Activated CD4-positive, alpha-beta T cell treated with anti-CD3 and anti-CD28 coated beads, Interleukin-2, amount 50 U/mL, for 48 hours (primary cell): ENCODE data around the gene FNIP1.
A peak's percentile ranks its signal among the peaks of the same experiment; 100 is the strongest.
"Not testable (repeated sequence)": the region's sequence is repeated elsewhere in the genome, so short reads cannot be mapped to it uniquely, and the experiment has no call there.

Experiments
- DNase-seq, 2 experiments: peaks; one replicate each; pipeline ENCODE4 v3.0.0-alpha.2; 2020

Gene FNIP1

DNA sequence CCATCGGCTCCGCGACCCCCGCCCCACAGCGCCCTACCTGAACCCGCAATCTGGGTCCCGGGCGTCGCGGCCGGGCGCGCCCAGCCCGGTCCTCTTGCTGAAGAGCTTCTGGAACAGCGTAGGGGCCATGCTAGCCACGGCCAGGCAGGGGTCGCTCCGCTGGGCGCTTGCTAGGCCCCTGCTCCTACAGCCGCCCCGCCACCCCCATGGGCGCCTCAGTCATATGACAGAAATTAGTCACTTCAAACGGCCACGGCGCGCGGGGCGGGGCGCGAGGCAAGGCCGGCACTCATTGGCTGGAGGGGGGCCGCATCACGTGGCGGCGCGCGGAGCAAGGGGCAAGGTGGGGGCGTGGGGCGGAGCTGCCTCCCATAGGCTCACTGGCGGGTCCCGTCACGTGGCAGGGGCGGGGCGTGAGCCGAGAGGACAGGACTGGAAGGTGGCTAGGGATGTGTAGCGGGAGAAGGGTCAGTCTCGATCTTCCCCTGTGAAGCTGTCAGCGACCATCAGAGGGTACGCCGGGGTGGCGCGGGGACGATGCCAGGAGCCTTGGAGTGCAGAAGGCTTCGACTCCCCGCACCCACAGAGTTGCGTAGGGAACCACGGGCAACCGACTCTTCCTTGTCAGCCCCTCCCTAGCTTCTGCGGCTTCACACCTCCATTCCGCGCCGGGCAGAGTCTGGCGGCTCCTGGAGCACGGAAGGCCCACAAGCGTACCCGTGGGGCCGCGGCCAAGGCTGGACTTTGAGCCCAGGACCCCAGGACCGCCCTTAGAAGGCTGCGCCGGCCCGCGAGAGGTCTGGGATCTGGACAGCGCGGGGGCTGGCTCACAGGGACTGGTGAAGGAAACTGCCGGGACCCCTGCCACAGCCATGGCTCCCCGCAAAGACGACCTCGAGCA is at the start of gene FNIP1:
TSS of gene FNIP1 (minus strand) at position 225 of the 901 bp plus-strand sequence. CDS start at position 129, 96 bp downstream.
- peak; percentile 99 for DNase-seq

DNA sequence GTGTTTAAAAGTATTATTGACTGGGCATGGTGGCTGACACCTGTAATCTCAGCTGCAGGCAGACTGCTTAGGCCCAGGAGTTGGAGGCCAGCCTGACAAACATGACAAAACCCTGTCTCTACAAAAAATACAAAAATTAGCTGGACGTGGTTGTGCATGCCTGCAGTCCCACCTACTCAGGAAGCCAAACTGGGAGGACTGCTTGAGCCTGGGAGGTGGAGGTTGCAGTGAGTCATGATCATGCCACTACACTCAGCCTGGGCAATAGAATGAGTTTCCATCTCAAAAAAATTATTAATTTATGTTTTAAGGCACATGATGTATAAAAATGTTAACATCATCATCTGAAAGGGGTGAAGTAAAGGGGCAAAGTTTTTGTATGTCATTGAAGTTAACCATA is 49.7 kb upstream of the FNIP1 start:
- DNase-seq = no peak

DNA sequence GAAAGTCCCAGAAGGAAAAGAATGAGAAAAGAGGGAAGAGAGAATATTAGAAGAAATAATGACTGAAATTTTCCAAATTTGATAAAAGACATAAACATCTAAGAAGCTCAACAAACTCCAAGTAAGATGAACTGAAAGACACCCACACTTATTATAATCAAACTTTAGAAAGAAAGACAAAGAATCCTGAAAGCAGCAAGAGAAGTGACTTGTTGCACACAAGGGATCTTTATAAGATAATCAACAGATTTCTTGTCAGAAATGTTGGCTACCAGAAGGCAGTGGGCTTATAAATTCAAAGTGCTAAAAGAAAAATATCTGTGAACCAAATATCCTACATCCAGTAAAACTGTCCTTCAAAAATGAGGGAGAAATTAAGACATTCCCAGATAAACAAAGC is 49.0 kb upstream of the FNIP1 start:
- no peak for DNase-seq

DNA sequence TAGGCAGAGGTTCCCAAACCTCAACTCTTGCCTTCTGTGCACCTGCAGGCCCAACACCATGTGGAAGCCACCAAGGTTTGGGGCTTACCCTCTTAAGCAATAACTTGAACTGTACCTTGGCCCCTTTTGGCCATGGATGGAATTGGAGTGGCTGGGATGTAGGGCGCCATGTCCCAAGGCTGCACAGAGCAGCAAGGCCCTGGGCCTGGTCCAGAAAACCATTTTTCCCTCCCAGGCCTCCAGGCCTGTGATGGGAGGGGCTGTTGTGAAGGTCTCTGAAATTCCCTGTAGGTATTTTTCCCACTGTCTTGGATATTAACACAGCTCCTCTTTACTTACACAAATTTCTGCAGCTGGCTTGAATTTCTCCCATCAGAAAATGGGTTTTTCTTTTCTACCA is 46.2 kb upstream of the FNIP1 start:
- DNase-seq = not testable (repeated sequence)

DNA sequence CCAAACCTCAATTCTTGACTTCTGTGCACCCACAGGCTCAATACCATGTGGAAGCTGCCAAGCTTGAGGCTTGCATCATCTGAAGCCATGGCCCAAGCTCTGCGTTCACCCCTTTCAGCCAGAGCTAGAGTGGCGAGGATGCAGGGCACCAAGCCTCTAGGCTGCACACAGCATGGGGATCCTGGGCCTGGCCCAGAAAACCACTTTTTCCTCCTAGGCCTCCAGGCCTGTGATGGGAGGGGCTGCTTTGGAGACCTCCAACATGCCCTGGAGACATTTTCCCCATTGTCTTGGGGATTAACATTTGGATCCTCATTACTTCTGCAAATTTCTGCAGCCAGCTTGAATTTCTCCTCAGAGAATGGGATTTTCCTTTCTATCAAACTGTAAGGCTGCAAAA is 35.9 kb upstream of the FNIP1 start:
- DNase-seq = not testable (repeated sequence)

DNA sequence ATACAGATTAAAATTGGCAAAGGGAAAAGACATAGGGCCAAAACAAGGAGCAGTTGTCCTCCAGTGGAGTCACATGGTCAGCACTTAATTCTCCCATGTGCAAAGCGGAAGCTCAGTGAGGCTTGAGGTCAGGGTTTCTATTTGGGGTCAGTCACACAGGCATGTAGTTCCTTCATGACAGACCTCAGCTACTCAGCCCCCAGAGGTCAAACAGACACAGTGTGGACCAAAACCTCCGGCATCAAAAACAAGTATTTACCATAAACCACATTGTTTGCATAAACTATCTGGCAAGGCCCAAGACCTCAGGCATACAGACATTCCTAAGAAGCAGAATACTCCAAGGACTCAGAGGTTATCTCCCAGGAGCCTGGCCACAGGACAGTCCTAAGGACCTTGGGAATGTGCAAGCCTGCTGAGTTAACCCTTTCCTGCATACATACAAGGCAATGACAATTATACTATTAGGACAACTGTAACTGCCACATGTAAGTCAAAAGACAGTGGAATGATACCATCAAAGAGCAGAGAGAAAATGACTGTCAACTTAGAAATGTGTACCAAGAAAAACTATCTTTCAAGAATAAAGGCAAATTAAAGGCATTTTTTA is 28.7 kb upstream of the FNIP1 start:
- DNase-seq = no peak

DNA sequence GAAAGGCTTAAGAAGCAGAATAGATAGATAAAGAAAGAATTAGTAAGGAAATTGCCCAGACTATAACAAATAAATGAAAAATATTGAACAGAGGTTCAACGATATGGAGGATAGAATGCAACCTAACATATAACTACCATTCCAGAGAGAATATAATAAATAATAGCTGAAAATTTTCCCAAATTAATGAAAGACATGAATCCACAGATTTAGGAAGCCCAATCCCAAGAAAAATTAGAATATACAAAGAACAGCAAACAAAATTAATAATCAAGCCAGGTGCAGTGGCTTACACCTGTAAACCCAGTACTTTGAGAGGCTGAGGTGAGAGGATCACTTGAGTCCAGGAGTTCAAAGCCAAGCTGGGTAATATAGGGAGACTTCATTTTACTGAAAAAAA is 27.8 kb upstream of the FNIP1 start:
- DNase-seq = no peak

DNA sequence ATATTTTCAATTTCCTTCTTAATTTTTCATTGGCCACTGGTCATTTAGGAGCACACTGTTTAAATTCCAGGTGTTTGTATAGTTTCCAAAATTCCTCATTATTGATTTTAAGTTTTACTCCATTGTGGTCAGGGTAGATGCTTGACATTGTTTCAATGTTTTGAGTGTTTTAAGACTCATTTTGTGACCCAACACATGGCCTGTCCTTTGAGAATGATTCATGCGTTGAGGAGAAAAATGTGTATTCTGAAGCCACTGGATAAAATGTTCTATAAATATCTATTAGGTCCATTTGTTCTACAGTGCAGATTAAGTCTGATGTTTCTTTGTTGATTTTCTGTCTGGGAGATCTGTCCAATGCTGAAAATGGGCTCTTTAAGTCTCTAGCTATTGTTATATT is 24.4 kb upstream of the FNIP1 start:
- no peak for DNase-seq

DNA sequence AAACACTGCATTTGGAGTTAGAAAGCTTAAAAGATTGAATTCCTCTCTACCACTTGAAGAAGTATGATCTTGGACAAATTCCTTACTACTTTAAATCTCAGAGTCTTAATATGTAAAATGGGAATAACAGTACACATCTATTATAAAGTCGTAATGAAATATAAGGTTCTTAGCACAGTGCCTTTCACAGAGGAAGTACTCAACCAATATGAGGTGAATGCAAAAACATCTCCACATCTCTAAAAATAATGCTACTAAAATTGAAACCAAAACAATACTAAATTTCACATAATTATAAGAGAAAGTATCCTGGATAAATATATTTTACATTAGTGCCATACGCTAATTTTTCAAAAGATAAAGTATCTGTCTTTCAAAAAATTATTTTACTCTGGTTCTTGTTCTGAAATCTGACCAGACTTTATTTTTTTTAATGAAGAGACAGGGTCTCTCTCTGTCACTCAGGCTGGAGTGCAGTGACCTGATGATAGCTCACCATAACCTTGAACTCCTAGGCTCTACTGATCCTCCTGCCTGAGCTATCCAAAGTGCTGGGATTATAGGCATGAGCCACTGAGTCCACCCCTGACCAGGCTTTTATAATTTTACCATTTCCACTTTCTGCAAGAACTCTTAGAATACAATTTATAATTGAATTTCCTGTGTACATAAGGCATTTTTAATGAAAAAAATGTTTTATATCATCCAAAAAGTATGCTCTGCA is 21.3 kb upstream of the FNIP1 start:
- no peak for DNase-seq

DNA sequence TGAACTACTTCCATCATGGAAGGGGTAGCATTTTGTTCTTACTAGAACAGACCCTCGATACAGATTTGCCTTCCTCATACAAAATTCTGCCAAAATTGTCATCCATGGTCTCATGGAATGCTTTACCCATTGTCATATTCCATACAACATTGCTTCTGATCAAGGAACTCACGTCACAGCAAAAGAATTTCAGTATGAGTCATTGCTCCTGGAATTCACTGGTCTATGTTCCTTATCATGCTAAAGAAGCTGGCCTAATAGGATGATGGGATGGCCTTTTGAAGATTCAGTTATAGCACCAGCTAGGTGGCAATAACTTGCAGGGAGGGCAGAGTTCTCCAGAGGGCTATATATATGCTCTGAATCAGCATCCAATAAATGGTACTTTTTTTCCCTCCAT is 18.2 kb upstream of the FNIP1 start:
- no peak for DNase-seq

DNA sequence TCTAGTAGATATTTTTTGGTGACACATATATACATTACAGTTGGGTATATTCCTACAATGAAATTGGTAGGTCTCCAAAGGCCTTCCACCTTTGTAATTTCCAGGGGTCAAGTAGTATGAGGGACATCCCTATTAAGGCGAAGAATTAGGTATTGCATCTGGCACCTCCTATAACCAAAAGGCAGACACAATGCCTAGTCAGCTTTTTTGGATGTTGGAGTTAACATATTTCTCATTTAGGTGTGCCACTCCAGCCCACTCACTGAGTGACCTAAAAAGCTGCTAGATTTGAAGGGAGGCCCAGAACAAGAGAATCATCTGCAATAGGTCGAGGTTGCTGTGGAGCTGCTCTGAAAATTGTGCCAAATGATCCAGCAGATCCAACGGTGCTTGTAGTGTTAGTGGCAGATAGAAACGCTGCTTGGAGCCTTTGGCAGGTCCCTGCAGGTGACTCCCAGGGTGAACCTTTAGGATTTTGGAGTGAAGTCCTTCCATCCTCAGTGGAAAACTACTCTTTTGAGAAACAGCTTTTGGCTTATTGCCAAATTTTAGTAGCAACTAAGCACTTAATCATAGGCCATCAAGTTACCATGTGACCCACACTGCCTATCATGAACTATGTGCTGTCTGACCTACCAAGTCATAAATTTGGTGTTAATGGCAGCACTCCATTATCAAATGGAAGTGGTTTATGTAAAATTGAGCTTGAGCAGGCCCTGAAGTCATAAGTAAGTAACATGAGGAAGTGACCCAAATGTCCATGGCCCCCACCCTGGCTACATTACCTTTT is 15.7 kb upstream of the FNIP1 start:
- no peak for DNase-seq

DNA sequence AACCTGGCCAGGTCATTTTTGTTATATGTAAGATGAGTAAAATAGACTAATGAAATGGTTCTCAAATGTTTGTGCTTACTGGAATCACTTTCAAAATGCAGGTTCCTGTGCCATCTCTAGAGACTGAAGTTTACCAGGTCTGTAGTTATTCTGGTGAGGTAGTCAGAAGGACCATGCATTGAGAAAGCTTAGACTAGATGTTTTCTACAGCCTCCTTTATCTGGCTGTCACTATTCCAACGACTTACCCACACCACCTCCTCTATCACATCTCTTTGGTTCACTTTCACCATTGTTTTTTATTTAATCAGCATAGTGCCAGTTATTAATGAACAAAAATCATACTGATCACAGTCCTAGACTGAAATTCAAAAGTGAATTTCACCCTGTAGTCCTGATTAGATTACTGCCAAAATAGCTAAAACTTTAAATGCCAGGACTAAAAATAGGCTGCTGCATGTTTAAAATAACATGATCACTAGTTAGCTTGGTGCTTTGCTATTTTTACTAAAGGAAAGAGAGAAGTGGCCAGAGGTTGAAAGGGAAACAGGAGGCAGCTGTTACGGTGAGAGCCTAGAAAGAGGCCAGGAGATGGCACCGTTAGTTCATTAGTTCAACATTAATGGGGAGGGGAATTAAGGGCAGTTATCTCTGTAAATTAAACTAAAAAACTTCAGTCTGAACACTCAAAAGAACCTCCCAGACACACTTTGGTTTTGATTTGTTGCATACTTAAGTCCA is 13.9 kb upstream of the FNIP1 start:
- DNase-seq = no peak

DNA sequence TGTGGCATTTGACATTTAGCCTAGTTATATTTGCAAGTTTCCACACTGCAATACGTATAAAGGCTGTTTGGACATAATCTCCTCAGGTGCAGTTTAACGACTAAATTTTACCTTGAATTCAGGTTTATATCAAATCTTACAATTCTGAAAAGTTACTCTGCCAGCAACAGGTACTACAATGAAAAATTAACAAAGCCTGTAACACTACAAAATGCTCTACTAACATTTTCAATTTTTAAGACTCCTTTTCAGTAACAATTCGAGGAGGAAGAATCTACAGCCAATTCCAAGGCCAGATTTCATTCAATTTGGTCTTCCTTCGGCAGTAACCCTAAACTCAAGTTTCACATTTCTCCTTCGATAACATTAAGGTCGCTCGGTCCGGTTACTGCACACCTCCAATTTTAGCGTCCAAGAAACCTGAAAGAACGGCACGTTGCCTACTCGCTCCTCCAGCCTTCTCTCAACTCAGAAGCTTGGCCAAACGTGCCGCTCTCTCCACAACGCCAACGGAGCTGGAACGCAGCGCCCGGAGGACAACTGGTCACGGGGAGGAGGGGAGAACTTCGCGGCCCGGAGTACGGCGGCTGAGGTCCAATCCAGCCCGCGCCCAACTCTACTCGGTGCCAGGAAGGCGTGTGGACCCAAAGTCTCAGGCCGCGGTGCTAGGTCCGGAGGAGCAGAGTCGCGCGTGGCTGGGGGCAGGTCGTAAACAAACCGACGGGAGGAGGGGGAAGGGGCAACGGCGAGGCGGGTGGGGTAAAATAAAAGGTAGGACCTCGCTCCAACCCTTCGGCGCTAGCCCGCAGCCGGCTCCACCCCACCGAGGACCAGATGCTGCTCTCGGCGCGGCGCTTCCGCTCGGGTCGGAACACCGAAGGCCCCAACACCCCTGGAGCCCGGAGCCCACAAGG is 681 bp downstream of the FNIP1 start:
- DNase-seq = peak; percentile 38 to 54

DNA sequence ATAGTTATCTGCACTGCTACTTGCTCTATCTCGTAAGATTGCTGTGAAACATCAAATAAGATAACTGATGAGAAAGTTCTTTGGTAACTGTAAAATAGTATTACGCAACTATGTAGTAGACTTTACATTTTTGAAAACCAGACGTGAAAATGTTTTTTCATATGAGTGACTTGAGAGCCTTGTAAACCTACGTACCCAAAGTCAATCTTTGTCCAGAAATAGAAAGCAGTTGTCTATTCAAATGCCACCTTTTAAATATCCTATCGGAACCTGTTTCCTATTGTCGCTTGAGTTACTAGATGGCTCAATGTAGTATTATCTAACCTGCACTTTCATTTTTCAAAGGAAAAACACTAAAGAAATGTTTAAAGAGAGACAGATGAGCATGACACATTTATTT is 1.6 kb downstream of the FNIP1 start:
- no peak for DNase-seq

DNA sequence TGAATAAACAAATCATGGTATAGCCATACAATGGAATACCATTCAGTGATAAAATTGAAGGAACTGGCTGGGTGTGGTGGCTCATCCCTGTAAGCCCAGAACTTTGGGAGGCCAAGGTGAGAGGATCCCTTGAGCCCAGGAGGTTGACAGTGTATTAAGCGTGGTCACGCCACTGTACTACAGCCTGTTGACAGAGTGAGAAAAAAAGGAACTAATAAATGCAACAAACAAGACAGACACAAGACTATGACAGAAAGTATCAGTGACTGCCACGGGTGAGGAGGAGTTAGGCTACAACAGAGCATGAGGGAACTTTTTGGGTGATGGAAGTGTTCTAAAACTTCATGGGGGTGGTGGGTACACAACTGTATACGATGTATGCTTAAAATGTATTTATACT is 2.2 kb downstream of the FNIP1 start:
- no peak for DNase-seq

DNA sequence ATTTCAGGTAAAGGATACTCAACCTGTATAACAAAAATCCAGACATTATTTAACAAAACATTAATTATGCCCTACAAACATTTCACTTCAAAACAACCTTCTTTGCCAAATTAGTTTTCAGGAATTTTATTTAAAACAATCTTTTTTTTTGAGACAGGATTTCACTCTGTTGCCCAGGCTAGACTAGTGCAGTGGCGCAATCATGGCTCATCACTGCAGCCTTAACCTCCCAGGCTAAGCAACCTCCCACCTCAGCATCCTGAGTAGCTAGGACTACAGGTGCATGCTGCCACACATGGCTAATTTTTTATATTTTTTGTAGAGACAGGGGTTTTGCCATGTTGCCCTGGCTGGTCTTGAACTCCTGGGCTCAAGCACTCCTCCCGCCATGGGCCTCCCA is 3.9 kb downstream of the FNIP1 start:
- DNase-seq = no peak

DNA sequence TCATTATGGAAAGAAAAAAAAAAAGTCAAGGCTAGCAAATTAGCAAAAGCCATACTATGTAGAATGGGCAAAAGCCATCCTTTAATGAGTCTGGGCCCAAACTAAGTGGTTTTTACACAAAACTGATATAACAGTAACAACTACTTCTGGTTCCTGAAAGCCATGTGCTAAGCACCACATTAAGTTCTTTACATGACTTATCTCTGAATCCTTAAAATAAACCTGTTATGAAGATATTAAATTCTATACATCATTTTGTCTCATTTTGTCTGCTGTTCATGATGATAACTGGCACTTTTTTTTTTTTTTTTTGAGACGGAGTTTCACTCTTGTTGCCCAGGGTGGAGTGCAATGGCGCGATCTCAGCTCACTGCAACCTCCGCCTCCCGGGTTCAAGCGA is 5.0 kb downstream of the FNIP1 start:
- no peak for DNase-seq

DNA sequence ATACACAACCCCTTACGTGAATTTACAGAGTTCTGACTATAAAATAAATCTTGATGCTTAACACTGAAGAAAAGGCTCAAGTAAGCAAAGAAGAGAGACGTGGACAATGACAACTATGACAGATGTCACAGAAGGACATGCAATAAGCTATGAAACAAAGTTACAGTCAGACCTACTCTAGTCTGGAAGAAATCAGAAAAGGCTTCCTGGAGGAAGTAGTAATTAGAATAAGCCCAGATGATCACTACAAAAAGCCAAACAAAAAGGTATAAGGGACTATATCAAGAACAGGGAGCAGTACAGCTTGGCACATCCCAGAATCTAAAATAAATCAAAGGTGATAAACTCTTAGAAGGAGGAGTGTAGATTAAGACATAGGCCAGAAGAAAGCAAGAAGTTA is 6.3 kb downstream of the FNIP1 start:
- no peak for DNase-seq

DNA sequence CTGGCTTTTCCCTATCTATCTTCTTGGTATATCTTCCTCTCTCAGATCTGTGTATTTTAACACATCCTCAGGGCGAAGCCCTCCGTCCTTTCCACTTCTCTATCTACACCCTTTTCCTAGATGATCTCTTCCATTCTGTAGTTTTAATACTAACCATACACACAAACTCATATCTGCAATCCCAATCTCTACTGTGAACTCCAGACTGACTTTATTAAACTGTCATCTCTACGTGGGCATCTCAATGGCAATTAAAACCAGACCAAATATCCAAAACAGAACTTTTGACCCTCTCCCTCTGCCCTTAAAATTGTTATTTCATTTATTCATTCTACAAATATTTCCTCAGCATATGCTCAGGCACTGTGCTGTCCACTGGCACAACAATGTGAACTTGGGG is 7.1 kb downstream of the FNIP1 start:
- DNase-seq = no peak

DNA sequence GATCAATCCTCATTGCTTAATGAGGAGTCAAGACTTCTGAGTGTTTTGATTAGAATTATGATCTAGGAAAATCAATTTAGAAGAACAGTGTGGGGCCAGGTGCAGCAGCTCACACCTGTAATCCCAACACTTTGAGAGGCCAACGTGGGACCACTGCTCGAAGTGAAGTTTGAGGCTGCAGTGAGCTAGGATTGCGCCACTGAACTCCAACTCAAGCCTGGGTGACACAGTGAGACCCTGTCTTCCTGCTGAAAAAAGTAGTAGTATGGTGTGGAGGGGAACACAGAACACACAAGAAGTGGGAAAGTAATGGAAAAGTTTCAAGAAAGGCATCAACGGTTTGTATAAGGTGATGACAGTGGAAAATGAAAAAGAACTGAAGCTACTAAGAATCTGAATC is 9.1 kb downstream of the FNIP1 start:
- no peak for DNase-seq
